ENCODE results near the gene NME7. TPM values are rescaled to one million over a fixed set of nuclear protein-coding genes. Genes with fewer than 3 reads are reported as not detected.

Gene NME7
- total RNA-seq, 1 experiment from 2014 or later: 21.8 TPM

DNA sequence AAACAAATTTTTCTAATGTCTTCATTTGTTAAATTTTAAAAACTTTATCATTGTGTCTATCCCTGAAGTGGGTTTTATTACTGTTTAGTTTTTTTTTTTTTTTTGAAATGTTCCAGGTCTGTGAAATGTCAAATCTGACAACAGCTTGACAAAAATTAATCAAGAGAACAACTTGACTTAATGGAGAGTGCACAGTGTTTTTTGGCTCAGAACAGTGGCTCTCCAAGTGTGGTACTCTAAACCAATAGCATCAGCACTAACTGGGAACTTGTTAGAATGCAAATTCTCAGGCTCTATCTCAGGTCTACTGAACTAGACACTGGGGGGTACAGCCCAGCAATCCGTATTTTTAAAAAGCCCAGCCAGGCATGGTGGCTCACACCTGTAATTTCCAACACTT lies 211.9 kb downstream of the NME7 start:
- no peak for TF ChIP-seq SP1 (IDR thresholded peaks at IDR 0.05; ENCODE audit: low read depth)
- no peak for TF ChIP-seq EGR1 (IDR thresholded peaks at IDR 0.05; ENCODE audit: low read depth)
- TF ChIP-seq POLR2AphosphoS5 (IDR thresholded peaks at IDR 0.05; ENCODE audit: low read depth, low read length): no peak
- no peak for TF ChIP-seq EZH2phosphoT487 (IDR thresholded peaks at IDR 0.05; ENCODE audit: borderline replicate concordance)
- TF ChIP-seq ZNF274 (IDR thresholded peaks at IDR 0.05; ENCODE audit: low read depth, low read length): no peak
- BruUV-seq (replicated peaks): no TSS peak
- Histone ChIP-seq H3K4me2 (ENCODE audit: low read length) (no peak overlapping the region), H3K4me1 (ENCODE audit: control insufficient read depth in 1 of 2, insufficient read depth in 2 of 2, low read length in 2 of 2) (peaks cover 0 to 1% of the 10 kb centered on the region in 2 experiments; a peak in 2 of 4 replicates), H2AFZ (ENCODE audit: low read depth, low read length, poor library complexity, severe bottlenecking) (no peak overlapping the region), H3K9me2 (ENCODE audit: insufficient read depth) (no peaks in the 10 kb centered on the region), H3K79me2 (ENCODE audit: insufficient read depth, low read length) (no peaks in the 10 kb centered on the region), H3K27ac (ENCODE audit: low read depth, low read length) (no peak overlapping the region), H3K9me3 (ENCODE audit: control insufficient read depth in 1 of 2, insufficient read depth in 1 of 2, low read depth in 1 of 2, low read length in 2 of 2) (no peaks in the 10 kb centered on the region), H3K36me3 (ENCODE audit: control insufficient read depth in 1 of 2, insufficient read depth in 2 of 2, low read length in 2 of 2) (no peaks in the 10 kb centered on the region), H3K9ac (ENCODE audit: low read length) (no peak overlapping the region), H4K20me1 (ENCODE audit: insufficient read depth) (no peaks in the 10 kb centered on the region), H3K4me3 (replicated peaks in 1 of 2; ENCODE audit: low read depth in 1 of 2, low read length in 2 of 2) (no peak overlapping the region), H3K27me3 (ENCODE audit: insufficient read depth, low read length) (no peaks in the 10 kb centered on the region)
- POLR2A ChIA-PET: no interaction called here
- CTCF ChIA-PET: no interaction called here
- no peak for ATAC-seq
- intact Hi-C loops (cut with micrococcal nuclease): no loop called here
- RAD21 ChIA-PET (ENCODE audit: low non-redundant PET in 1 of 2, low total read pairs in 2 of 2, uncharacterized antibody in 2 of 2, unreplicated experiment in 2 of 2): no interaction called here
- DNase-seq (ENCODE audit: low read depth, low spot score): no peak

DNA sequence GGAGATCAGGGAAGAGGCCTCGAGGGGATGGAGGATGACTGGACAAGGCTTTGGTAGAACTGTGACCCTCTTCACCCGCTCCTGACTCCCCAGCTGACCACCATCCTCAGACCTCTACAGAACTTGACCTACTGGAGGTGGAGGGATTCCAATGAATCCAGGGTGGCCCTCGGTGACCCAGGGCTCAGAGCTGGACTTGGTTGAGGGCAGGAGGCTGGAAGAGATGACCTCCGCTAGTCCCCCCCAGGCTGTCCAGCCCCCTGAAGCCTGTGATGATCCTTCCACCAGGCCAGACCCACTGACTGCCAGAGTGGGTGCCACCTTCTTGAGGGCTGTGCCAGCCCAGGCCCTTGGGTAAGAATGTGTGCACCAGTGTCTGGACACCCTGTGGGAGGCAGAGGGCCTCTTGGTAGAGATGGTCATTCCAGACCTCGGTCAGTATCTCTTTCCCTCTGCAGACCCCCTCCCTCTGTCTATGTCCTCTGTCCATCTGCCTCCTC lies 216.2 kb downstream of the NME7 start:
- Histone ChIP-seq H4K20me1 (ENCODE audit: insufficient read depth) (no peaks in the 10 kb centered on the region), H3K9me2 (ENCODE audit: insufficient read depth) (no peaks in the 10 kb centered on the region), H3K4me2 (ENCODE audit: low read length) (no peak overlapping the region), H3K9me3 (ENCODE audit: control insufficient read depth in 1 of 2, insufficient read depth in 1 of 2, low read depth in 1 of 2, low read length in 2 of 2) (no peaks in the 10 kb centered on the region), H3K4me3 (replicated peaks in 1 of 2; ENCODE audit: low read depth in 1 of 2, low read length in 2 of 2) (no peak overlapping the region), H3K9ac (ENCODE audit: low read length) (no peak overlapping the region), H3K4me1 (ENCODE audit: control insufficient read depth in 1 of 2, insufficient read depth in 2 of 2, low read length in 2 of 2) (peaks cover 7 to 15% of the 10 kb centered on the region in 2 experiments; a peak in 3 of 4 replicates), H3K36me3 (ENCODE audit: control insufficient read depth in 1 of 2, insufficient read depth in 2 of 2, low read length in 2 of 2) (no peaks in the 10 kb centered on the region), H2AFZ (ENCODE audit: low read depth, low read length, poor library complexity, severe bottlenecking) (no peak overlapping the region), H3K27me3 (ENCODE audit: insufficient read depth, low read length) (no peaks in the 10 kb centered on the region), H3K27ac (ENCODE audit: low read depth, low read length) (no peak overlapping the region), H3K79me2 (ENCODE audit: insufficient read depth, low read length) (no peaks in the 10 kb centered on the region)
- ChIA-PET RAD21 (ENCODE audit: low non-redundant PET in 1 of 2, low total read pairs in 2 of 2, uncharacterized antibody in 2 of 2, unreplicated experiment in 2 of 2) (no interaction called here), CTCF (interaction anchor here (1.0 kb wide), 1 partner anchor 548 kb away, joined by 3 read pairs; no protein-coding TSS in a partner anchor), POLR2A (no interaction called here)
- intact Hi-C loops (cut with micrococcal nuclease): no loop called here
- TF ChIP-seq RAD21 (IDR thresholded peaks at IDR 0.05; ENCODE audit: low read depth): no peak
- no peak for TF ChIP-seq SP1 (IDR thresholded peaks at IDR 0.05; ENCODE audit: low read depth)
- no peak for TF ChIP-seq ZNF274 (IDR thresholded peaks at IDR 0.05; ENCODE audit: low read depth, low read length)
- no peak for TF ChIP-seq CBX3 (IDR thresholded peaks at IDR 0.05; ENCODE audit: low read depth)
- TF ChIP-seq SRF (IDR thresholded peaks at IDR 0.05; ENCODE audit: low read depth): no peak
- TF ChIP-seq, protein P1, sequence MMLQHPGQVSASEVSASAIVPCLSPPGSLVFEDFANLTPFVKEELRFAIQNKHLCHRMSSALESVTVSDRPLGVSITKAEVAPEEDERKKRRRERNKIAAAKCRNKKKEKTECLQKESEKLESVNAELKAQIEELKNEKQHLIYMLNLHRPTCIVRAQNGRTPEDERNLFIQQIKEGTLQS (IDR thresholded peaks at IDR 0.05): no peak
- TF ChIP-seq CEBPB (IDR thresholded peaks at IDR 0.05; ENCODE audit: low read depth): no peak
- no peak for TF ChIP-seq ELF1 (IDR thresholded peaks at IDR 0.05; ENCODE audit: borderline replicate concordance, low read depth)
- no peak for TF ChIP-seq ZFX (IDR thresholded peaks at IDR 0.05)
- TF ChIP-seq, protein P2, sequence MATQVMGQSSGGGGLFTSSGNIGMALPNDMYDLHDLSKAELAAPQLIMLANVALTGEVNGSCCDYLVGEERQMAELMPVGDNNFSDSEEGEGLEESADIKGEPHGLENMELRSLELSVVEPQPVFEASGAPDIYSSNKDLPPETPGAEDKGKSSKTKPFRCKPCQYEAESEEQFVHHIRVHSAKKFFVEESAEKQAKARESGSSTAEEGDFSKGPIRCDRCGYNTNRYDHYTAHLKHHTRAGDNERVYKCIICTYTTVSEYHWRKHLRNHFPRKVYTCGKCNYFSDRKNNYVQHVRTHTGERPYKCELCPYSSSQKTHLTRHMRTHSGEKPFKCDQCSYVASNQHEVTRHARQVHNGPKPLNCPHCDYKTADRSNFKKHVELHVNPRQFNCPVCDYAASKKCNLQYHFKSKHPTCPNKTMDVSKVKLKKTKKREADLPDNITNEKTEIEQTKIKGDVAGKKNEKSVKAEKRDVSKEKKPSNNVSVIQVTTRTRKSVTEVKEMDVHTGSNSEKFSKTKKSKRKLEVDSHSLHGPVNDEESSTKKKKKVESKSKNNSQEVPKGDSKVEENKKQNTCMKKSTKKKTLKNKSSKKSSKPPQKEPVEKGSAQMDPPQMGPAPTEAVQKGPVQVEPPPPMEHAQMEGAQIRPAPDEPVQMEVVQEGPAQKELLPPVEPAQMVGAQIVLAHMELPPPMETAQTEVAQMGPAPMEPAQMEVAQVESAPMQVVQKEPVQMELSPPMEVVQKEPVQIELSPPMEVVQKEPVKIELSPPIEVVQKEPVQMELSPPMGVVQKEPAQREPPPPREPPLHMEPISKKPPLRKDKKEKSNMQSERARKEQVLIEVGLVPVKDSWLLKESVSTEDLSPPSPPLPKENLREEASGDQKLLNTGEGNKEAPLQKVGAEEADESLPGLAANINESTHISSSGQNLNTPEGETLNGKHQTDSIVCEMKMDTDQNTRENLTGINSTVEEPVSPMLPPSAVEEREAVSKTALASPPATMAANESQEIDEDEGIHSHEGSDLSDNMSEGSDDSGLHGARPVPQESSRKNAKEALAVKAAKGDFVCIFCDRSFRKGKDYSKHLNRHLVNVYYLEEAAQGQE (IDR thresholded peaks at IDR 0.05; ENCODE audit: low read depth): no peak
- no TSS peak for BruUV-seq (replicated peaks)
- ATAC-seq (no peak), DNase-seq (ENCODE audit: low read depth, low spot score) (no peak)
